GM12878 (cell line): ENCODE data around the gene BBLN. TPM values are rescaled to one million over a fixed set of nuclear protein-coding genes. Genes with fewer than 3 reads are reported as not detected.

Source experiments
- CUX1 ChIP-seq: IDR thresholded peaks from 2 replicates; pipeline ENCODE4 v1.6.1; 2012; ENCODE audit warnings: improper control_type of control experiment, low read depth, low read length; ENCODE audit not compliant: insufficient replicate concordance
- EGR1 ChIP-seq, 2 experiments: IDR thresholded peaks; 1 replicate in 1 of 2; 2 replicates in 1 of 2; pipeline ENCODE4 v1.6.1; 2011 to 2012; ENCODE audit warnings: low read depth in 2 of 2, low read length in 2 of 2, borderline replicate concordance in 1 of 2, mild to moderate bottlenecking in 1 of 2, moderate library complexity in 1 of 2
- ELK1 ChIP-seq: IDR thresholded peaks from 2 replicates; pipeline ENCODE4 v1.6.1; 2012; ENCODE audit warnings: low read depth, low read length, improper control_type of control experiment
- ESRRA ChIP-seq: IDR thresholded peaks from 2 replicates; pipeline ENCODE4 v1.6.1; 2012; ENCODE audit warnings: mild to moderate bottlenecking, low read length, improper control_type of control experiment
- IRF3 ChIP-seq: fragments of 450-650 bp; IDR thresholded peaks from 2 replicates; pipeline ENCODE4 v1.6.1; 2014; ENCODE audit warnings: mild to moderate bottlenecking
- JUNB ChIP-seq: IDR thresholded peaks from 2 replicates; pipeline ENCODE4 v1.6.1; 2016; ENCODE audit warnings: antibody characterized with exemption, mild to moderate bottlenecking
- PAX5 ChIP-seq: IDR thresholded peaks from 2 replicates; pipeline ENCODE4 v1.6.1; 2011; ENCODE audit warnings: low read depth, low read length, borderline replicate concordance
- POU2F2 ChIP-seq: IDR thresholded peaks from 3 replicates; pipeline ENCODE4 v1.6.1; 2011; ENCODE audit warnings: low read depth, mild to moderate bottlenecking, low read length, borderline replicate concordance
- RAD51 ChIP-seq: fragments of 450-650 bp; IDR thresholded peaks from 2 replicates; pipeline ENCODE4 v1.6.1; 2016; ENCODE audit warnings: moderate library complexity, mild to moderate bottlenecking, inconsistent platforms
- RFX5 ChIP-seq: IDR thresholded peaks from 2 replicates; pipeline ENCODE4 v1.6.1; 2011; ENCODE audit warnings: low read depth, low read length, improper control_type of control experiment
- SIX5 ChIP-seq: IDR thresholded peaks from 2 replicates; pipeline ENCODE4 v1.6.1; 2011; ENCODE audit warnings: mild to moderate bottlenecking, low read depth, low read length, moderate library complexity; ENCODE audit not compliant: severe bottlenecking
- SMAD1 ChIP-seq: fragments of 450-650 bp; IDR thresholded peaks from 2 replicates; pipeline ENCODE4 v1.6.1; 2018; ENCODE audit warnings: mild to moderate bottlenecking, low read depth; ENCODE audit not compliant: partially characterized antibody
- SP1 ChIP-seq: IDR thresholded peaks from one replicate; pipeline ENCODE4 v1.6.1; 2011; ENCODE audit warnings: low read depth, low read length
- SPI1 ChIP-seq: IDR thresholded peaks from 2 replicates; pipeline ENCODE4 v1.6.1; 2011; ENCODE audit warnings: low read depth, mild to moderate bottlenecking, low read length, moderate library complexity, borderline replicate concordance; ENCODE audit not compliant: insufficient read depth
- STAT3 ChIP-seq: IDR thresholded peaks from 2 replicates; pipeline ENCODE4 v1.6.1; 2011; ENCODE audit warnings: low read depth, low read length, improper control_type of control experiment
- TBL1XR1 ChIP-seq: IDR thresholded peaks from 2 replicates; pipeline ENCODE4 v1.6.1; 2012; ENCODE audit warnings: low read depth, low read length, improper control_type of control experiment
- YY1 ChIP-seq: IDR thresholded peaks from 2 replicates; pipeline ENCODE4 v1.6.1; 2011; ENCODE audit warnings: low read depth, mild to moderate bottlenecking, low read length
- ZBTB11 ChIP-seq: fragments of 450-650 bp; formaldehyde crosslinking; IDR thresholded peaks from 2 replicates; pipeline ENCODE4 v1.5.0; 2022; ENCODE audit warnings: mild to moderate bottlenecking, missing genetic modification characterization
- ZNF274 ChIP-seq: IDR thresholded peaks from one replicate; pipeline ENCODE4 v1.8.0; 2011; ENCODE audit not compliant: insufficient read length, insufficient read depth
- polyA plus RNA-seq, 11 experiments: library from polyadenylated mRNA; depleted of rRNA in 4 of 11; unstranded in 6 of 11; stranded (reverse) in 5 of 11; fragments of >200 nt; fragmentation: Nextera tagmentation in 4 of 11; fragmentation: Illumina TruSeq in 1 of 11; extraction: Ambion mirVana in 4 of 11; extraction: Trizol in 1 of 11; gene quantifications; 1 replicate in 1 of 11; 2 replicates in 10 of 11; pipeline versions ENCODE4 v1.2.1 to v1.2.3, GENCODE V29; 2011 to 2016; ENCODE audit warnings: inconsistent platforms in 2 of 11, missing spikeins in 2 of 11, low read depth in 1 of 11
- total RNA-seq, 4 experiments: library from RNA; depleted of rRNA in 3 of 4; stranded (reverse); fragments of >200 nt in 3 of 4; fragmentation: Illumina TruSeq in 1 of 4; extraction: Trizol in 1 of 4; gene quantifications; 2 replicates each; pipeline versions ENCODE4 v1.2.1 to v1.2.3, GENCODE V29; 2013 to 2021

BBLN gene
- total and polyA plus RNA-seq, 10 of the 15 experiments (the other 5 are each of a cell fraction or from before 2014, with no cell fraction given), result 3.8 to 194 (median 66.2) TPM

- no peak for TF ChIP-seq JUNB
- no peak for TF ChIP-seq ELK1
- 0 out of 2 replicates have a peak, but pooled peaks have one; percentile 22 for TF ChIP-seq SPI1
- no peak for TF ChIP-seq RFX5
- TF ChIP-seq POU2F2, result peak; percentile 70; the same call in 2 of the 3 replicates
- TF ChIP-seq YY1, result peak; percentile 48; the same call in 1 of the 2 replicates
- TF ChIP-seq IRF3, result no peak
- TF ChIP-seq ESRRA, result no peak
- TF ChIP-seq RAD51, result no peak
- peak in 1 of 2 experiments; percentile 67; a peak in 2 of 3 replicates for TF ChIP-seq EGR1 (IDR thresholded peaks at IDR 0.05; ENCODE audit: borderline replicate concordance in 1 of 2, low read depth in 2 of 2, low read length in 2 of 2)
- no peak for TF ChIP-seq SMAD1
- TF ChIP-seq SP1, result no peak
- no peak for TF ChIP-seq PAX5
- peak; percentile 21 for TF ChIP-seq SIX5
- TF ChIP-seq STAT3, result no peak
- TF ChIP-seq TBL1XR1, result no peak
- no peak for TF ChIP-seq ZBTB11 (CRISPR knock-in tag)
- TF ChIP-seq ZNF274, result no peak
- TF ChIP-seq CUX1, result no peak
Observed at GRCh38 chr9:128191406-128192046, 31.5 kb downstream of the BBLN start, which contains the start of gene CIZ1 (continued).
